PC-9 (cell line): ENCODE results near the gene QARS1. TPM values are rescaled to one million over a fixed set of nuclear protein-coding genes. Genes with fewer than 3 reads are reported as not detected.

ENCODE experiments used
- BruUV-seq: library from RNA; stranded (reverse); fragments of 400-500 nt; replicated peaks from 2 replicates; lab custom pipeline; 2021; lab: Mats Ljungman, UMichigan
- CTCF ChIA-PET: fragments of 300-600 bp; sonication (Branson Sonifier 250); formaldehyde crosslinking; loops from one replicate; lab custom pipeline; 2022; ENCODE audit warnings: antibody characterized with exemption; lab: Charles Lee
- POLR2A ChIA-PET: fragments of 300-600 bp; sonication (Branson Sonifier 250); formaldehyde crosslinking; loops from one replicate; lab custom pipeline; 2022; ENCODE audit warnings: antibody characterized with exemption; ENCODE audit not compliant: unreplicated experiment; lab: Charles Lee
- DNase-seq, 2 experiments: peaks; one replicate each; pipeline versions ENCODE4 v3.0.0 to v3.0.0-alpha.2; 2015 to 2022; ENCODE audit warnings: mixed read lengths in 1 of 2
- H2AFZ ChIP-seq: fragments of 200-600 bp; sonication (generic); 2 replicates; pipeline ENCODE4 v1.8.1; 2017; ENCODE audit warnings: antibody characterized with exemption
- H3F3A ChIP-seq: fragments of 200-600 bp; sonication (generic); 2 replicates; pipeline ENCODE4 v1.8.1; 2017; ENCODE audit warnings: antibody characterized with exemption, mild to moderate bottlenecking, low read depth; ENCODE audit not compliant: insufficient read depth
- H3K27ac ChIP-seq: fragments of 200-600 bp; sonication (generic); 2 replicates; pipeline ENCODE4 v1.6.1; 2016; ENCODE audit warnings: mixed run types
- H3K27me3 ChIP-seq: fragments of 200-600 bp; sonication (generic); 2 replicates; pipeline ENCODE4 v1.6.1; 2016; ENCODE audit warnings: low read depth, mixed run types; ENCODE audit not compliant: insufficient read depth
- H3K36me3 ChIP-seq: fragments of 200-600 bp; sonication (generic); 2 replicates; pipeline ENCODE4 v1.6.1; 2016; ENCODE audit warnings: low read depth, mixed run types
- H3K4me1 ChIP-seq: fragments of 200-600 bp; sonication (generic); replicated peaks from 2 replicates; pipeline ENCODE4 v1.6.1; 2016; ENCODE audit warnings: mixed run types; ENCODE audit not compliant: insufficient read depth
- H3K4me2 ChIP-seq: fragments of 200-600 bp; sonication (generic); 2 replicates; pipeline ENCODE4 v1.6.1; 2017; ENCODE audit warnings: mixed run types
- H3K4me3 ChIP-seq: fragments of 200-600 bp; sonication (generic); 2 replicates; pipeline ENCODE4 v1.6.1; 2016; ENCODE audit warnings: mixed run types
- H3K79me2 ChIP-seq: fragments of 200-600 bp; sonication (generic); 2 replicates; pipeline ENCODE4 v1.6.1; 2017; ENCODE audit warnings: low read depth, mixed run types
- H3K9me2 ChIP-seq: fragments of 200-600 bp; sonication (generic); 2 replicates; pipeline ENCODE4 v1.8.1; 2017; ENCODE audit warnings: mild to moderate bottlenecking; ENCODE audit not compliant: insufficient read depth
- H3K9me3 ChIP-seq: fragments of 200-600 bp; sonication (generic); 2 replicates; pipeline ENCODE4 v1.8.1; 2016; ENCODE audit warnings: low read depth; ENCODE audit not compliant: insufficient read depth
- H4K20me1 ChIP-seq: fragments of 200-600 bp; sonication (generic); 2 replicates; pipeline ENCODE4 v1.8.1; 2017; ENCODE audit not compliant: insufficient read depth
- EZH2 ChIP-seq: fragments of 200-600 bp; sonication (generic); IDR thresholded peaks from 2 replicates; pipeline ENCODE4 v1.8.0; 2017; ENCODE audit warnings: antibody characterized with exemption, low read depth
- intact Hi-C: fragments of 100-400 bp; cut with micrococcal nuclease; formaldehyde crosslinking; loops from one replicate; pipeline ENCODE4 v1.10.0; 2022; ENCODE audit not compliant: unreplicated experiment
- microRNA-seq: library from miRNA; unstranded; fragments of <30 nt; microRNA quantifications from one replicate; pipeline ENCODE4 v1.2.0, GENCODE V29; 2021; ENCODE audit warnings: borderline number of aligned reads, borderline replicate concordance
- total RNA-seq: library from RNA; stranded (reverse); gene quantifications from 2 replicates; pipeline ENCODE4 v1.2.3, GENCODE V29; 2021
- TF ChIP-seq, protein P1 (sequence below): fragments of 200-600 bp; sonication (generic); conservative IDR thresholded peaks from 2 replicates; pipeline ENCODE4 v1.6.1; 2017; ENCODE audit warnings: mixed run types, antibody characterized with exemption, mild to moderate bottlenecking, moderate library complexity

QARS1 gene
- total RNA-seq, 1 experiment from 2014 or later, result 337 TPM

DNA sequence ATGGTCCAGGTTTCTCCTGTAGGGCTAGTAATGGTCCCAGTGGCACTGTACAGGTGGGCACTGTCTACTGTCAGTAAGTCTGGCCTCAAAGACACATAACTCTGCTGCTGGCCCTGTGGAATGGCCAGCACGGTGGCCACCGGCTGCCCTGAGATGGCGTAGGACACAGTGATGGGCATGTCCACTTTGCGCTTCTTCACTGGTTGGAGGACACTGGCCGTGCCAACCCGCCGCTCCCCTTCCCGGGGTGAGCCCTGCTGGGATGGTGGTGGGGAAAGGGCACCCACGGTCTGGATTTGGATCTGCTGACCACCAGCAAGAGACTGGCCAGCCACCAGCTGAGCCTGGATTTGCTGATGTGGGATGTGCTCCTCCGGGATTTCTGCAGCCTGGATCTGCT, 47.3 kb downstream of the QARS1 start:
- Histone ChIP-seq H3K27me3 (no peaks in the 10 kb centered on the region), H3K4me1 (no peaks in the 10 kb centered on the region; the same call in 1 of the 2 replicates), H3K79me2 (peaks cover 7% of the 10 kb centered on the region; the same call in 1 of the 2 replicates), H3K4me2 (no peak overlapping the region), H3K27ac (no peak overlapping the region), H2AFZ (no peak overlapping the region), H4K20me1 (0 out of 2 replicates have a peak, but pooled peaks cover 8% of the 10 kb centered on the region), H3F3A (0 out of 2 replicates have a peak, but pooled peaks cover 4% of the 10 kb centered on the region), H3K9me3 (no peaks in the 10 kb centered on the region), H3K36me3 (no peaks in the 10 kb centered on the region), H3K9me2 (no peaks in the 10 kb centered on the region), H3K4me3 (no peak overlapping the region)
- DNase-seq, result no peak
- intact Hi-C loops, result no loop called here
- TF ChIP-seq, protein P1, sequence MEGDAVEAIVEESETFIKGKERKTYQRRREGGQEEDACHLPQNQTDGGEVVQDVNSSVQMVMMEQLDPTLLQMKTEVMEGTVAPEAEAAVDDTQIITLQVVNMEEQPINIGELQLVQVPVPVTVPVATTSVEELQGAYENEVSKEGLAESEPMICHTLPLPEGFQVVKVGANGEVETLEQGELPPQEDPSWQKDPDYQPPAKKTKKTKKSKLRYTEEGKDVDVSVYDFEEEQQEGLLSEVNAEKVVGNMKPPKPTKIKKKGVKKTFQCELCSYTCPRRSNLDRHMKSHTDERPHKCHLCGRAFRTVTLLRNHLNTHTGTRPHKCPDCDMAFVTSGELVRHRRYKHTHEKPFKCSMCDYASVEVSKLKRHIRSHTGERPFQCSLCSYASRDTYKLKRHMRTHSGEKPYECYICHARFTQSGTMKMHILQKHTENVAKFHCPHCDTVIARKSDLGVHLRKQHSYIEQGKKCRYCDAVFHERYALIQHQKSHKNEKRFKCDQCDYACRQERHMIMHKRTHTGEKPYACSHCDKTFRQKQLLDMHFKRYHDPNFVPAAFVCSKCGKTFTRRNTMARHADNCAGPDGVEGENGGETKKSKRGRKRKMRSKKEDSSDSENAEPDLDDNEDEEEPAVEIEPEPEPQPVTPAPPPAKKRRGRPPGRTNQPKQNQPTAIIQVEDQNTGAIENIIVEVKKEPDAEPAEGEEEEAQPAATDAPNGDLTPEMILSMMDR, result no peak
- TF ChIP-seq EZH2, result no peak
- CTCF ChIA-PET, result no interaction called here
- POLR2A ChIA-PET, result no interaction called here
- BruUV-seq, result no TSS peak

DNA sequence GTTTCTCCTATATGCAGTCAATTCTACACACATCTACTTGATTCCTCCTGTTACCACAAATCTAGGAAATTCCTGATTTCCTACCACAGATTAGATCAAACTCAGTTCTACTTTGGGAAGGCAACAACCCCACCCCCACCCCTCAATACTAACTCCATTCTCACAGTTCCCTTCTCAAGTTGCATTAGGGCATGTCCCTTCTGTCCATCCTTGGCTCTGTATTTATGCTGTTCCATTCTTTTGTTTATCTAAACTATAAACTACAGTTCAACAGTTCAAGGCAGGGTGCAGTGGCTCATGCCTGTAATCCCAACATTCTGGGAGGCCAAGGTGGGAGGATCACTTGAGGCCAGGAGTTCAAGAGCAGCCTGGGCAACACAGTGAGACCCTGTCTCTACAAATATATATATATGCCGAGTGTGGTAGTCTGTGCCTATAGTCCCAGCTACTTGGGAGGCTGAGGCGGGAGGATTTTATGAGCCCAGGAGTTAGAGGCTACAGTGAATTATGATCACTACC, 50.2 kb downstream of the QARS1 start:
- H3K4me2 ChIP-seq, result no peak overlapping the region
- H3K9me2 ChIP-seq, result no peaks in the 10 kb centered on the region
- no peak overlapping the region for H3K4me3 ChIP-seq
- H3K36me3 ChIP-seq, result no peaks in the 10 kb centered on the region
- no peaks in the 10 kb centered on the region for H4K20me1 ChIP-seq
- no peak overlapping the region for H2AFZ ChIP-seq
- H3K79me2 ChIP-seq, result peaks cover 3% of the 10 kb centered on the region; the same call in 1 of the 2 replicates
- TF ChIP-seq, protein P1, result no peak
- H3K4me1 ChIP-seq, result no peaks in the 10 kb centered on the region; the same call in 1 of the 2 replicates
- CTCF ChIA-PET, result no interaction called here
- POLR2A ChIA-PET, result no interaction called here
- no peaks in the 10 kb centered on the region for H3K27me3 ChIP-seq
- 0 out of 2 replicates have a peak, but pooled peaks cover 4% of the 10 kb centered on the region for H3F3A ChIP-seq
- intact Hi-C loops, result no loop called here
- no peak overlapping the region for H3K27ac ChIP-seq
- DNase-seq, result no peak
- TSS peak; percentile 5 for BruUV-seq
- H3K9me3 ChIP-seq, result no peaks in the 10 kb centered on the region

DNA sequence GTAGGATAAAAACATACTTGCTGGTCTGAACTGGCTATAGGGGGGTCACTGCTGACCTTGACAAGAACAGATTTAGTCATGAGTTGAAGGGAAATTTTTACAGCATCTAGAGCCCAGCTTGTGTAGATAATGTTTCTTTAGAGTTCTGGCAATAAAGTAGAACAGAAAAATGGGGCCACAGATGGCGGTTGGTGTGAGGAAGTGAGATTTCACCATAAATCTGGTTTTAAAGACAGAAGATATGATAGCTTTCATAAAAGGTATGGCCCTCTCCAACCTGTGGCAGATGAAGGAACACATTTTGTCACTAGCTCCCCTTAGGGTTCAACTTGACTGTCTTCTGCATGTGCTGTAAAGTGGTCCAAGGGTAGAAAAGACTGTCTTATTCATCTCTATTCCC, 51.0 kb downstream of the QARS1 start:
- no peak overlapping the region for H2AFZ ChIP-seq
- H3K27me3 ChIP-seq, result no peaks in the 10 kb centered on the region
- no peaks in the 10 kb centered on the region for H3K9me2 ChIP-seq
- no peaks in the 10 kb centered on the region for H4K20me1 ChIP-seq
- no peaks in the 10 kb centered on the region for H3F3A ChIP-seq
- H3K4me2 ChIP-seq, result no peak overlapping the region
- peaks cover 3% of the 10 kb centered on the region; the same call in 1 of the 2 replicates for H3K79me2 ChIP-seq
- H3K9me3 ChIP-seq, result no peaks in the 10 kb centered on the region
- intact Hi-C loops, result no loop called here
- no peak overlapping the region for H3K27ac ChIP-seq
- ChIA-PET POLR2A (interaction anchor here (0.5 kb wide), 1 partner anchor 18 kb away, joined by 12 read pairs; no protein-coding TSS in a partner anchor), CTCF (no interaction called here)
- H3K4me3 ChIP-seq, result no peak overlapping the region
- DNase-seq, result no peak
- H3K4me1 ChIP-seq, result no peaks in the 10 kb centered on the region; the same call in 1 of the 2 replicates
- TF ChIP-seq, protein P1, result no peak
- TF ChIP-seq EZH2, result no peak
- no TSS peak for BruUV-seq
- no peaks in the 10 kb centered on the region for H3K36me3 ChIP-seq

Small RNAs within 50 kb of the gene (microRNA-seq; reads per million reads assigned to microRNA genes)
- gene MIR6890, result not detected

Other genes starting within 250 kb of the QARS1 start
- 2.9 and 4.9 TPM in 2 replicates for gene SLC25A20, start 205.9 kb downstream of the QARS1 start, total RNA-seq
- gene ARIH2, start 185.9 kb downstream of the QARS1 start, total RNA-seq, result 86.1 and 96.8 TPM in 2 replicates
- gene P4HTM, start 114.5 kb downstream of the QARS1 start, total RNA-seq, result 49.1 and 57.1 TPM in 2 replicates
- 157 and 159 TPM in 2 replicates for gene WDR6, start 97.4 kb downstream of the QARS1 start, total RNA-seq
- 27.7 and 35.9 TPM in 2 replicates for gene DALRD3, start 86.2 kb downstream of the QARS1 start, total RNA-seq
- gene NDUFAF3, start 82.6 kb downstream of the QARS1 start, total RNA-seq, result 32.9 and 38.8 TPM in 2 replicates
- 190 and 222 TPM in 2 replicates for gene IMPDH2, start 75.4 kb downstream of the QARS1 start, total RNA-seq
- 84.8 and 87.5 TPM in 2 replicates for gene QRICH1, start 10.7 kb downstream of the QARS1 start, total RNA-seq
- gene USP19, start 16.1 kb upstream of the QARS1 start, total RNA-seq, result 72.1 TPM in 2 replicates
- gene LAMB2, start 28.3 kb upstream of the QARS1 start, total RNA-seq, result 230 and 238 TPM in 2 replicates
- gene CCDC71, start 61.6 kb upstream of the QARS1 start, total RNA-seq, result 17.8 and 24.0 TPM in 2 replicates
- 13.1 and 15.3 TPM in 2 replicates for gene KLHDC8B, start 66.8 kb upstream of the QARS1 start, total RNA-seq
- gene C3orf62, start 172.5 kb upstream of the QARS1 start, total RNA-seq, result 6.9 and 12.4 TPM in 2 replicates
- 39.8 and 42.9 TPM in 2 replicates for gene USP4, start 235.3 kb upstream of the QARS1 start, total RNA-seq